ENCODE measurements around the gene GPR42.
A peak's percentile ranks its signal among the peaks of the same experiment; 100 is the strongest.

GPR42 gene, protein sequence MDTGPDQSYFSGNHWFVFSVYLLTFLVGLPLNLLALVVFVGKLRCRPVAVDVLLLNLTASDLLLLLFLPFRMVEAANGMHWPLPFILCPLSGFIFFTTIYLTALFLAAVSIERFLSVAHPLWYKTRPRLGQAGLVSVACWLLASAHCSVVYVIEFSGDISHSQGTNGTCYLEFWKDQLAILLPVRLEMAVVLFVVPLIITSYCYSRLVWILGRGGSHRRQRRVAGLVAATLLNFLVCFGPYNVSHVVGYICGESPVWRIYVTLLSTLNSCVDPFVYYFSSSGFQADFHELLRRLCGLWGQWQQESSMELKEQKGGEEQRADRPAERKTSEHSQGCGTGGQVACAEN

DNA sequence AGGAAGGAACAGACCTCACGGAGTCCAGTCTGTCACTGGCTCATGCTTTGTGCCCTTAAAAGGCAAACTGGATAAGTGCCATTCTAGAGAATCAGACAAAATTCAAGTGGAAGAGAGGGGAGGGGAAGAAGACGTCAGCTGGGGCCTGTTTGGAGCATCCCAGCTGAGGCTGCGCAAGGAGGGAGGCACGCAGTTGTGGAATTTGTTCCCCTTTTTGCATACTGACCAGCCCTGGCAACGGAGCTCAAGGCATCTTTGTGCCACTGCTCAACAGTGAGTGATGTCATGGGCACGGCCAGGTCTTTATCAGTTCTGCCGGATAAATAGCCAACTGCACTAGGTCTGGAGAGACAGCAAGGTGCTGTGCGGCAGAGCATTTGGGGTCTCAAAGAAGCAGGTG, at the start of gene GPR42:
Gene GPR42 (plus strand): TSS at position 347 of the 400 bp plus-strand sequence. CDS start 292 bp downstream, outside the sequence.
- no peak for DNase-seq (ENCODE audit: insufficient read length, low spot score)
- no peak for FAIRE-seq

DNA sequence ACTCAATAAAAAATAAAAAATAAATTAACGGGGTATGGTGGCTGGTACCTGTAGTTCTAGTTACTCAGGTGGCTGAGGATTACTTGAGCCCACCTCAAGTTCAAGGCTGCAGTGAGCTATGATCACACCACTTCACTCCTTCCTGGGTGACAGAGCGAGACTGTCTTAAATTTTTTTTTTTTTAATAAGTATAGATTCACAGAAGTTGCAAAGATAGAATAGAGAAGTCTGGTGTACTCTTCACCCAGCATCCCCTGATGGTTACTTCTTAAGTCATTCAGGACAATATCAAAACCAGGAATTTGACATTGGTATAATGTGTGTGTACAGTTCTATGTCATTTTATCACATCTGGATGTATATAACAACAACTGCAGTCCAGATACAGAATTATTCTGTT, 49.6 kb upstream of the GPR42 start:
- FAIRE-seq = no peak
- DNase-seq (ENCODE audit: insufficient read length, low spot score) = no peak

DNA sequence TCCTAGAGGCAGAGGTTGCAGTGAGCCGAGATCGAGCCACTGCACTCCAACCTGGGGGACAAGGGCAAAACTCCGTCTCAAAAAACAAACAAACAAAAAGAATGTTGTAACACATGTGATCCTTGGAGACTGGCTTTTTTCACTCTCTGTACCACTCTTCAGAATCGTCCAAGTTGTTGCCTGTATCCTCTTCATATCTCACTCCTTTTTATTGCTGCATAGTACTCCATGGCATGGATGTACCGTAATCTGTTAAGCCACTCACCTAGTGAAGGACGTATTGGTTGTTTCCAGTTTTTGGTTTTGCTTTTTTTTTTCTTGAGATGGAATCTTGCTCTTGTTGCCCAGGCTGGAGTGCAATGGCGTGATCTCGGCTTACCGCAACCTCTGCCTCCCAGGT, 48.9 kb upstream of the GPR42 start:
- no peak for FAIRE-seq
- no peak for DNase-seq (ENCODE audit: insufficient read length, low spot score)

DNA sequence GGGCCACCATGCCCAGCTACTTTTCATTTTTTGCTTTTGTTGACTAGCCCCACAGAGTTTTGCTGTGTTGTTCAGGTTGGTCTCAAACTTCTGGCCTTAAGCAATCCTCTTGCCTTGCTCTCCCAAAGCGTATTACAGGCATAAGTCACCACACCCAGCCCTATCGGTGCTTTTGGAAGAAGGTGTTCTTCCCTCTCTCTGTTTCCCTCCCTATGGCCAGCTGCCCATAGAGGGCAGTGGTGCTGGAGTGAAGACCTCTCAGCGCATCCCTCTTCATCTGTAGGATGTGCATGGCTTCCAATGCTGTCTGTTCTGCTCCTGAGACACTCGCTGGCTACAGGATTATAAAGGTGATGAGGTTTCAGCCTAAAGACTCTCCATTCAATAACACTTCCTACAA, 43.2 kb upstream of the GPR42 start:
- DNase-seq (ENCODE audit: insufficient read length, low spot score) = no peak
- FAIRE-seq = peak; percentile 47

DNA sequence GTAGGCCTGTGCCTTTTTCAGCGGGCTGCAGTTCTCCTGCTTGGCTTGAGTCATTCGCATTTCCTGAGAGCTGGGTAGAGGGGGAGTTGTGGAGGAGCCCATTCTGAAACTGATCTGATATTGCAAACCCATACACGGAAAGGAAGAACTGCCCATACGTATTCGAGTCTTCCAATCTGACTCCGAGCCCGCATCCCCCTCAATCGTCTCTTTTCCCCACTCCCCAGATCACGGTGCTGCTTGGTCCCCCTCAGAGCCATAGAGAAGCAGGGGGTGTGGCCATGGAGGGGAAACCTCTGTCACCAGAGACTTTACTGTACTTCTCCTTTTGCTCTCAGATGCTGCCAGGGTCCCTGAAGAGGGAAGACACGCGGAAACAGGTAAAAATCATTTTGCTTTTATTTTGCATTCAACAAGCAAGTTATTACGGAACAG, 42.0 kb upstream of the GPR42 start, which contains the start of gene CD22:
Gene CD22 (plus strand): TSS at position 337 of the 435 bp plus-strand sequence. CDS start 2,854 bp downstream, outside the sequence.
- FAIRE-seq (peak; percentile 98), DNase-seq (ENCODE audit: insufficient read length, low spot score) (no peak)

DNA sequence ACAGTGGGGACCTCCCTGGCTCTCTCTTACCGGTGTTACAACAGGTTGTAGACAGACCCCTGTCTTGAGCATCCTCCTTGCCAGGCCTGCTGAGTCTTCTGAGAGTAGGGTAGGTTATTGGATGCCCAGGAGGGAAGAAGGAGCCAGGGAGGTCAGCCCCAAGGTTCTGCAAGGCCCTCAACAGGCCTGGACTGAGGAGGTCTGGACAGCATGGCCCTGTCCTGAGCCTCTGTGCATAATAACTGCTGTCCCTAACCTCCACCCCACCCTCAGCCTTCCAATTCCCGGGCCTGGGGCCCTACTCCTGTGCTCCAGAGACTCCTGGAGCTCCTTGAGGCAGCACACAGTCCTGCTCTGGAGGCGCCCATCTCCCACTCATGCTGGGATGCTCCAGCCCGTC, 41.5 kb upstream of the GPR42 start:
- no peak for DNase-seq (ENCODE audit: insufficient read length, low spot score)
- FAIRE-seq = peak; percentile 51

DNA sequence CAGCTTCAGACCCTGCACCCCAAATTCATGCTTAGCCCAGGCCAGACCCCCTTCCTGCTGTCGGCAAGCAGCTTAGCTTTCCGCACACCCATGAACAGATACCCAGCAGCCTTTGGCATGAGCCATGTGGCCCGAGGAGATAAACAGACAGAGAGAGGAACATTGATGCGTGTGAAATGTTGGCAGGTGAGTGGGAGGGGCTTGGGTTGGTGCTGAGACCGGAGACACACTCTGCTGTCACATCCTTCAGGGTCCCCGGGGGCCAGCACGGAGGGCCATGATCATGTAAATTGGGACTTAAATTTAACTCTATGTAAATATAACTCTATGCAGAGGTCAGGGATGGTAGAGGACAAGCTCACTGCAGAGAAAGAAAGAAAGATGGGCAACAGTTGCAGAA, 40.4 kb upstream of the GPR42 start:
- peak; percentile 99 for FAIRE-seq
- DNase-seq (ENCODE audit: insufficient read length, low spot score) = no peak

DNA sequence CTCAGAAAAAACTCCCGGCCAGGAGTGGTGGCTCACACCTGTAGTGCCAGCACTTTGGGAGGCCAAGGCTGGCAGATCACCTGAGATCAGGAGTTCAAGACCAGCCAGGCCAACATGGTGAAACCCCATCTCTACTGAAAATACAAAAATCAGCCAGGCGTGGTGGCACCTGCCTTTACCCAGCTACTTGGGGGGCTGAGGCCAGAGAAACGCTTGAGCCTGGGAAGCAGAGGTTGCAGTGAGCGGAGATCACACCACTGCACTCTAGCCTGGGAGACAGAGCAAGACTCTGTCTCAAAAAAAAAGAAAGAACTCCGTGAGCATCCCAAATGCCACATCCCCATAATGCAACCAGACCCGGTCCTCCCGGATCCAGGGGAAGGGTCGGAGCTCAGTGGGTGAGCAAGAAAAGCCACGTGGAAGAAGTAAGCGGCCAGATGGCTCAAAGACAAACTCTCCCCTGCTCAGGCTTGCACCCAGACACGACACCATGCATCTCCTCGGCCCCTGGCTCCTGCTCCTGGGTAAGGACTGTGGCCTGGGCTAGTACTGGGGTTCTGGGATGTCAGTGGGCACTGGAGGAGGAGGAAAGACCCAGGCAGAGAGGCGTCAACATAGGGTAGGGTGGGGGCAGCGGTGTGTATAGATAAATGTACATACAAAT, 39.2 kb upstream of the GPR42 start:
- FAIRE-seq (peak; percentile 76), DNase-seq (ENCODE audit: insufficient read length, low spot score) (no peak)

DNA sequence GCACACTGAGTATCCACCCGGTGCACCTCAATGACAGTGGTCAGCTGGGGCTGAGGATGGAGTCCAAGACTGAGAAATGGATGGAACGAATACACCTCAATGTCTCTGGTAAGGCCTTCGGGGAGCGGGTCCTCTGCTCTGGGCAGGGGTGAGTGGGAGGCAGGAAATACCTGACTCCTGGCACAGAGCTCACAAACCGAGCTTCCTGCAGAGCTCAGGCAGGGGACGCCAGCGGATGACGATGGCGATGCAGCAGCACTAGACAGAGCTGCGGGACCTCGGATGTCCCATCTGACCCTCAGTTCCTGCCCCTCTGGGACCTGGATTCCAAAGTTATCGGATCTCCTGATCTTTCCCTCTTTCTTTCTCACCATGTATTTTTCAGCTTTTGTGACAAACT, 38.1 kb upstream of the GPR42 start:
- FAIRE-seq = peak; percentile 89
- DNase-seq (ENCODE audit: insufficient read length, low spot score) = no peak

DNA sequence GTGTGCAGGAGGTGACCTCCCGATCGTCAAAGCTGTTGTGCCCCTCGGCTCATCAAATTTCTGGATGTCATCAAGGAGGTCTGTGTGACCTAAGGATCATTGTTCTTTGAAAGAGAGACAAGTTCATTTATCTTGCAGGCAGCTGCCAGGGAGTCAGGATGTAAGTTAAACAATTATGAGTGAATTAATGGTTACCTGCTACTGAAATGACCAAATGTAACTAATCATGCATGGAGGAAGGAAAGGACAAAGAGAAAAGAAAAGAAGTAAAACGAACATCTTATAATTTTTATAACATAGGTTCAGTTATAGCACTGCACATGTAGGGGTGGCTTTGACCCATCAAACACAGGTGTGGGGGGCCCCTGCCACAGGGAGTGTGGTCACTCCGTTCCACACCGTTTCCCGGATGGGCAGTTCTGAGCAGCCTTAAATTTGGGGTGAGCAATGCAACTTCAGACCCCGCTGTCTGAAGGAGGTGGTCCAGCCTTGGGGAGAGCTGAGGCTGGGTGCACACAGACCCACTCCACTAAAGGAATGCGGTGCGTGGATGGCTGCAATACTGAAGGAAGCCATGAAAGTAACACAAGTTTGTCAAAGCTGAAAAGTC, 36.6 kb upstream of the GPR42 start:
- DNase-seq (ENCODE audit: insufficient read length, low spot score) (no peak), FAIRE-seq (peak; percentile 93)

DNA sequence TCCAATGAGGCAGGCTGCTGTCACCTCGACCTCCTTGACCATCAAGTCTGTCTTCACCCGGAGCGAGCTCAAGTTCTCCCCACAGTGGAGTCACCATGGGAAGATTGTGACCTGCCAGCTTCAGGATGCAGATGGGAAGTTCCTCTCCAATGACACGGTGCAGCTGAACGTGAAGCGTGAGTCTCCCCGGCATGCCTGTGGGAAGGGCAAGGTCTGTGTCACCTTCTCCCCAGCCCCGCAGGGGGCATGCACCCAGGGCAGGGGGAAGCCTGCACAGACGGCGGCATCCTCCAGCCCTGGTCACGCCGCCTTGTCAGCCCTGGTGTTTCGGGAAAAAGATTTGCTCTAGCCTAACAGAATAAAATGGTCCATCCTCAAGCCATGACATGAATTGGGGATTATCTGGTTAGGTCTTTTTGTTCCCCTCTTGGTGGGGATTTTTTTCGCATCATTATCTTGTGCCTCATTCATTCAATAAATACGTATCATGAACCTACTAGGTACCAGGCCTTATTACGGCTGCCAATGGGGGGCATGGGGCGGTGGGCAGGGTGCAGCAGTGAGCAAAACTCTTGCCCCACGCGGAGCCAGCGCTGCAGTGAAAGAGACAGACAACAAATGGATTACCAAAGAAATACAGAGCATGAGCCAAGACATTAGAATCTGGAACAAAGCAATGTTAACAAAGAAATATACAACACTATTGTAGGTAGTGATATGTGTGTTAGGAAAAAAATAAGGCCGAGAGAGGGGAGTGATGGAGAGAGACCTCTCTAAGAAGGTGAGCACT, 34.5 kb upstream of the GPR42 start:
- no peak for FAIRE-seq
- no peak for DNase-seq (ENCODE audit: insufficient read length, low spot score)

DNA sequence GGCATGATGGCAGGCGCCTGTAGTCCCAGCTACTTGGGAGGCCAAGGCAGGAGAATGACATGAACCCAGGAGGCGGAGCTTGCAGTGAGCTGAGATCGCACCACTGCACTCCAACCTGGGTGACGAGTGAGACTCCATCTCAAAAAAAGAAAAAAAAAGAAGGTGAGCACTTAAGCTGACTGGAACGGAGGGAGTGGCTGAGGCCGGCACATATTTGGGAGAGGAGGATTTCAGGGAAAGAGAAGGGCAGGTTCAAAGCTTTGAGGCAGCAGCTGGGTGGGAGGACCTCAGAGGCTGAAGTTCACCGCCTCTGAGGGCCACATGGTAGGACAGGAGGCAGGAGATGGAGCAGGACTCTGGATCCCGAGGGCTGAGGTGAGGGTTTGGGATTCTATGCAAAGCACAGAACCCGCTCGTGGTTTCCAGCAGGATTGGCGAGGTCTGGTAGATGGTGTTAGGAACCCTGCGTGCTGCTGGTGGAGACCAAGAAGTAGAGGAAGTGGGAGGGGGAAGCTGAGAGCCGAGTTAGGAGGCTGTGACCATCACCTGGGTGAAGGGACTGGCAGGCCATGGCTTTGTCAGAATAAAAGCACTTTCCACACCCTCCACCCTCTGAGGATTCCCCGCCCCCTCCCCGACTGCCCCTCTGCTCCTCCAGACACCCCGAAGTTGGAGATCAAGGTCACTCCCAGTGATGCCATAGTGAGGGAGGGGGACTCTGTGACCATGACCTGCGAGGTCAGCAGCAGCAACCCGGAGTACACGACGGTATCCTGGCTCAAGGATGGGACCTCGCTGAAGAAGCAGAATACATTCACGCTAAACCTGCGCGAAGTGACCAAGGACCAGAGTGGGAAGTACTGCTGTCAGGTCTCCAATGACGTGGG, 33.5 kb upstream of the GPR42 start:
- FAIRE-seq (peak; percentile 40), DNase-seq (ENCODE audit: insufficient read length, low spot score) (no peak)

DNA sequence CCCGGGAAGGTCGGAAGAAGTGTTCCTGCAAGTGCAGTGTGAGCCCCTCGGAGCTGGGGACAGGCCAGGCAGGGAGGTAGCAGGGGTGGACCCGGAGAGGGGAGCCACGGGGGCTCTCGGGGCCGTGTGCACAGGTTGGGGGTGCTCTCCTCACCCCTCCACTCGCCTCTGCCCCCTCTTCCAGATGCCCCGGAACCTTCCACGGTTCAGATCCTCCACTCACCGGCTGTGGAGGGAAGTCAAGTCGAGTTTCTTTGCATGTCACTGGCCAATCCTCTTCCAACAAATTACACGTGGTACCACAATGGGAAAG, 32.9 kb upstream of the GPR42 start:
- FAIRE-seq = no peak

DNA sequence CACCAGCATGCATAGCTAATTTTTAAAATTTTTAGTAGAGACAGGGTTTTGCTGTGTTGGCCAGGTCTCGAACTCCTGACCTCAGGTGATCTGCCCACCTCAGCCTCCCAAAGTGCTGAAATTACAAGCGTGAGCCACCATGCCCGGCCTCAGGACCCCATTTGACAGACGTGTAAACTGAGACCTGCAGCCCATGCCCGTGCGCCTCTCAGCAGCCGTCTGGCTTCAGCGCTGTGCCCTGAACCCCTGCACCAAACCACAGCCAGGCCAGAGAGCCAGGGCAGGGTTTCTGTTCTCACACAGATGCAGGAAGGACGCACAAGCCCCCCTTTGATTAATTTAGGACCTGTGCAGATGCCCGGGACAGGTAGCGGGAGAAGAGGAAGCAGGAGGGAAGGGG, 30.4 kb upstream of the GPR42 start:
- DNase-seq (ENCODE audit: insufficient read length, low spot score) (no peak), FAIRE-seq (no peak)

More for the DNA sequence above, 32.9 kb upstream of the GPR42 start:
- no peak for DNase-seq (ENCODE audit: insufficient read length, low spot score)

DNA sequence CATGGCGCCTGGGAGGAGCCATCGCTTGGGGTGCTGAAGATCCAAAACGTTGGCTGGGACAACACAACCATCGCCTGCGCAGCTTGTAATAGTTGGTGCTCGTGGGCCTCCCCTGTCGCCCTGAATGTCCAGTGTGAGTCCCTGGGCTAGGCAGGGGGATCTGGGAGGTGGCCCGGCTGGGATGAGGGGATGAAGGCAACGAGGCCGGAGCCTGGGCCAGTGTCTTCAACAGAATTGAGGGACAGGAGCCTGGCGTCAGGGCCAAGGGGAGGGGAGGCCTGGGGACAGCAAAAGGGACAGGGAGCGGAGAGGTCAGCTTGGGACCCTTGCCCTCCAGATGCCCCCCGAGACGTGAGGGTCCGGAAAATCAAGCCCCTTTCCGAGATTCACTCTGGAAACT, 29.9 kb upstream of the GPR42 start:
- FAIRE-seq (no peak), DNase-seq (ENCODE audit: insufficient read length, low spot score) (no peak)

DNA sequence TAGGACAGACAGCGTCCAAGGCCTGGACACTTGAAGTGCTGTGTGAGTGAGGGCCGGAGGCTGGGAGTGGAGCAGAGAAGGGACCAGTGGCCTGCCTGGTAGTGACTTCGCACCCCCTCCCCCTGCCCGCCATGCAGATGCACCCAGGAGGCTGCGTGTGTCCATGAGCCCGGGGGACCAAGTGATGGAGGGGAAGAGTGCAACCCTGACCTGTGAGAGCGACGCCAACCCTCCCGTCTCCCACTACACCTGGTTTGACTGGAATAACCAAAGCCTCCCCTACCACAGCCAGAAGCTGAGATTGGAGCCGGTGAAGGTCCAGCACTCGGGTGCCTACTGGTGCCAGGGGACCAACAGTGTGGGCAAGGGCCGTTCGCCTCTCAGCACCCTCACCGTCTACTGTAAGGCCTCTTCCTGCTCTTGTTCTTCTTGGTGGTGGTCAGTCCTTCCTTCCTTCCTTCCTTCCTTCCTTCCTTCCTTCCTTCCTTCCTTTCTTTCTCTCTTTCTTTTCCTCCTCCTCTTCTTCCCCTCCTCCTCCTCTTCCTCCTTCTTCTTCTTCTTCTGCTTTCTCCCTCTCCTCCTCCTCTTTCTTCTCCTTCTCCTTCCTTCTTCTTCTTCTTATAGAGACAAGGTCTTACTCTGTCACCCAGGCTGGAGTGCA, 29.2 kb upstream of the GPR42 start:
- FAIRE-seq (no peak), DNase-seq (ENCODE audit: insufficient read length, low spot score) (no peak)

DNA sequence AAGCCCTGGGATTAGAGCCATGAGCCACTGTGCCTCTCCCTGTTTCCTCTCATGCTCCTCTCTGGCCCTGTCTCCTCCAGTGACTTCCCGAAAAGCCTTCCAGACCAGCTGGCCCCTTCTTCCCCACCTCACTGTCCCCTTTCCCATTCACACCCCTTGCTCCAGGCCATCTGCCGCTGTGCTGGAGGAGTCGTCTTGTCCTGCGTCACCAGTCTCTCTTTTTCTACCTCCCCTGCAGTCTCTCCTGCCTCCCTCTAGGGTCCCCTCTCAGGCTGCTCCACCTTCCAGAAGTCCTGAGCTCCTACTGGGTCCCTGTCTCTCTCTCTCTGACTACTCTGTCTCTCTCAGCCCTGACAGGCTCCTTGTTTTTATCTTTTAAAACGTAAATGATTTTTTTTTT, 28.4 kb upstream of the GPR42 start:
- DNase-seq (ENCODE audit: insufficient read length, low spot score) = no peak
- FAIRE-seq = no peak

DNA sequence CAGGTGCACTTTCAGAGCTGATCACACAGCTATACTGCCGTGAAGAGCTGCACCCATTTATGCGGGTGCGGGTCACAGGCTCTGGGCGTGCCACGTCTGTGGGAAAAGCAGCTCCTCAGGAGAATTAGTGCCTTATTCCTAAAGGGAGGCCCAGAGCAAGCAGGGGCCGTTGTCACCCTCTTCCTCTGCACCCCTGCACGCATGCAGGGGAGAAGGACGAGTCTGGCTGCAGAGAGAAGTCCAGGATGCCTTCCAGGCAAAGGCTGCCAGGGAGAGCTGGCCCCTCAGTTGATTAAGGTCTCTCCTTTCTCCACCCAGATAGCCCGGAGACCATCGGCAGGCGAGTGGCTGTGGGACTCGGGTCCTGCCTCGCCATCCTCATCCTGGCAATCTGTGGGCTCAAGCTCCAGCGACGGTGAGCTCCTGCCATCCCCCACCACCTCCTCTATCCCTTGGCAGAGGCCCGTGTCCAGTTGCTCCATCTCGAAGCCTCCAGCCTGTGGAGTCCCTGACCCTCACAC, 26.3 kb upstream of the GPR42 start:
- DNase-seq (ENCODE audit: insufficient read length, low spot score) (no peak), FAIRE-seq (no peak)

DNA sequence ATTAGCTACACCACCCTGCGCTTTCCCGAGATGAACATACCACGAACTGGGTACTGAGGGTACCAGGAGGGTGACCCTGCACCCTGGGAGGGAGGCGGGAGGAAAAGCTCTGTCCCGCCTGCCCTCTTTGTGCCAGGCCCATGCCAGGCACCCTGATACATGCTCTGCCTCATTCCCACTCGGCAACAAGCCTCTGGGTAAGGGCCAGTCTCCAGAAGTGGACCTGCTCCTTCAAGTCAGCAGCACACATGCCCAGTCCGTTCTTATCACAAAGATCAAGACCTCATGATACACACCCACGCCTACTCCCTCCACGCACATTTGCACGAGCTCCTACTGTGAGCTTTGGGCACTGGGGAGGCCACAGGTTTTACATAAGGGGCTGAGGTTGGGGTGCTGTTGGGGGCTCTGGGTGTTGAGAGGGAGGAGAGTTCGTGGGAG, 25.2 kb upstream of the GPR42 start:
- FAIRE-seq (no peak), DNase-seq (ENCODE audit: insufficient read length, low spot score) (no peak)
